Aorta (tissue), 5 donors: Measurements from ENCODE around the gene GMDS. TPM values are rescaled to one million over a fixed set of nuclear protein-coding genes. Genes with fewer than 3 reads are reported as not detected.

ENCODE experiments used
- ATAC-seq: fragments of 200-7000 bp; cut with Tn5 transposase; one replicate; pipeline ENCODE4 v1.9.1; 2022; ENCODE audit warnings: moderate library complexity; ENCODE audit not compliant: low FRiP score
- DNase-seq, 2 donors: peaks; one replicate each; pipeline ENCODE4 v3.0.0-alpha.2; 2020
- H3K27ac ChIP-seq, 2 donors: one replicate each; pipeline ENCODE4 v1.5.1; 2013; ENCODE audit warnings: low read length in 2 of 2, mild to moderate bottlenecking in 2 of 2, moderate library complexity in 2 of 2, control low read depth in 1 of 2, inconsistent platforms in 1 of 2, low read depth in 1 of 2
- H3K27me3 ChIP-seq, 2 donors: one replicate each; pipeline ENCODE4 v1.6.1; 2013; ENCODE audit warnings: control low read depth in 1 of 2, low read length in 1 of 2, mild to moderate bottlenecking in 1 of 2, moderate library complexity in 1 of 2; ENCODE audit not compliant: insufficient read depth in 2 of 2, control insufficient read depth in 1 of 2
- H3K36me3 ChIP-seq, 2 donors: one replicate each; pipeline ENCODE4 v1.6.1; 2013; ENCODE audit warnings: control low read depth in 1 of 2, low read length in 1 of 2, mild to moderate bottlenecking in 1 of 2; ENCODE audit not compliant: insufficient read depth in 2 of 2, control insufficient read depth in 1 of 2
- H3K4me1 ChIP-seq, 2 donors: one replicate each; pipeline ENCODE4 v1.6.1; 2013; ENCODE audit warnings: low read length in 2 of 2, control low read depth in 1 of 2, mild to moderate bottlenecking in 1 of 2, moderate library complexity in 1 of 2; ENCODE audit not compliant: insufficient read depth in 2 of 2, control insufficient read depth in 1 of 2
- H3K4me3 ChIP-seq, 2 donors: one replicate each; pipeline ENCODE4 v1.5.1; 2013; ENCODE audit warnings: low read length in 2 of 2, control low read depth in 1 of 2, mild to moderate bottlenecking in 1 of 2
- H3K9me3 ChIP-seq: one replicate; pipeline ENCODE4 v1.6.1; 2013; ENCODE audit warnings: mild to moderate bottlenecking, low read length; ENCODE audit not compliant: control insufficient read depth
- WGBS, 2 donors: extraction: QIAGEN DNeasy Blood & Tissue Kit; methylation state at CpG; one replicate each; pipeline ENCODE4 v1.1.7; 2013; 5-methylcytosine and 5-hydroxymethylcytosine counted together
- intact Hi-C, 2 donors: fragments of 100-400 bp; cut with DNase I; formaldehyde crosslinking; loops; one replicate each; pipeline versions ENCODE4 v1.14.2 to v1.15.0; 2022
- polyA plus RNA-seq, 2 donors: library from polyadenylated mRNA; stranded (reverse); fragments of 200-250 nt; gene quantifications; one replicate each; pipeline ENCODE4 v1.2.3, GENCODE V29; 2013
- total RNA-seq, 2 donors: library from RNA; stranded (reverse); fragmentation: NEBNext Ultra II Directional; extraction: Animal tissue kit (Norgen Biotek cat#: 25700); gene quantifications; one replicate each; pipeline ENCODE4 v1.2.1, GENCODE V29; 2021
- donor health status: healthy with polysubstance abuse.
- donor health status: Bipolar disorder and iron deficiency.
- donor health status: DM: no; HTN: no; CAD: no.
- donor health status: DM: no; HTN: no; CAD: no.
- donor health status: DM: yes; HTN: yes; CAD: no.

Gene GMDS
- total and polyA plus RNA-seq, 4 donors = 66.1 to 138 (median 84.9) TPM

- DNase-seq (peak in 1 of 2 donors; percentile 50), ATAC-seq (no peak)
- intact Hi-C loops = loop anchor here (2.0 to 5.0 kb wide), 3 partner anchors 254 to 482 kb away; no protein-coding TSS in a partner anchor
- Histone ChIP-seq H3K9me3 (no peaks in the 10 kb centered on the region), H3K4me1 (no peaks in the 10 kb centered on the region), H3K27me3 (no peaks in the 10 kb centered on the region), H3K4me3 (peak overlapping the region; percentile 61 to 100), H3K36me3 (peaks cover 4 to 5% of the 10 kb centered on the region in 2 donors), H3K27ac (peak overlapping the region; percentile 99)
- WGBS, 2 donors = 3 to 6% methylated on average over 31 of the region's 31 CpGs
These were observed 626.9 kb downstream of the GMDS start for GRCh38 chr6:1618311-1619097.

- Histone ChIP-seq H3K4me3 (peak overlapping the region; percentile 86 to 100), H3K27ac (peak overlapping the region; percentile 99), H3K9me3 (no peaks in the 10 kb centered on the region), H3K27me3 (no peaks in the 10 kb centered on the region), H3K4me1 (no peaks in the 10 kb centered on the region), H3K36me3 (peaks cover 4 to 5% of the 10 kb centered on the region in 2 donors)
- ATAC-seq (no peak), DNase-seq (peak in 1 of 2 donors; percentile 58)
- intact Hi-C loops = loop anchor here (2.0 to 5.0 kb wide), 4 partner anchors 255 to 483 kb away; no protein-coding TSS in a partner anchor
- 4 to 6% methylated on average over 21 of the region's 21 CpGs for WGBS, 2 donors
These were observed 627.7 kb downstream of the GMDS start for GRCh38 chr6:1617466-1618310.

GRCh38 chr6:1616701-1617463, 628.5 kb downstream of the GMDS start:
- H3K4me3 ChIP-seq = peak overlapping the region; percentile 86 to 100
- no peak for ATAC-seq
- no peak for DNase-seq
- no peaks in the 10 kb centered on the region for H3K27me3 ChIP-seq
- no peaks in the 10 kb centered on the region for H3K4me1 ChIP-seq
- H3K27ac ChIP-seq = peak overlapping the region; percentile 99
- 2 to 7% methylated on average over 11 of the region's 11 CpGs for WGBS, 2 donors
- H3K36me3 ChIP-seq = peaks cover 5% of the 10 kb centered on the region in 2 donors
- no peaks in the 10 kb centered on the region for H3K9me3 ChIP-seq
- intact Hi-C loops = loop anchor here in 1 of 2 donors (2.0 to 5.0 kb wide), 2 partner anchors 255 to 482 kb away; no protein-coding TSS in a partner anchor

- 4% methylated on average over 10 of the region's 10 CpGs for WGBS, 2 donors
- ATAC-seq (no peak), DNase-seq (no peak)
- intact Hi-C loops = loop anchor here in 1 of 2 donors (2.0 to 5.0 kb wide), 2 partner anchors 256 to 483 kb away; no protein-coding TSS in a partner anchor
- peak overlapping the region; percentile 99 for H3K27ac ChIP-seq
- H3K4me1 ChIP-seq = no peaks in the 10 kb centered on the region
- no peaks in the 10 kb centered on the region for H3K27me3 ChIP-seq
- H3K36me3 ChIP-seq = peaks cover 5 to 13% of the 10 kb centered on the region in 2 donors
- peak overlapping the region; percentile 86 to 100 for H3K4me3 ChIP-seq
- no peaks in the 10 kb centered on the region for H3K9me3 ChIP-seq
These were observed 629.5 kb downstream of the GMDS start for GRCh38 chr6:1615853-1616420.

- no peaks in the 10 kb centered on the region for H3K27me3 ChIP-seq
- H3K9me3 ChIP-seq = no peaks in the 10 kb centered on the region
- DNase-seq (peak in 1 of 2 donors; percentile 82), ATAC-seq (no peak)
- peaks cover 5 to 14% of the 10 kb centered on the region in 2 donors for H3K36me3 ChIP-seq
- peak overlapping the region; percentile 86 to 100 for H3K4me3 ChIP-seq
- H3K4me1 ChIP-seq = no peaks in the 10 kb centered on the region
- peak overlapping the region; percentile 47 to 80 for H3K27ac ChIP-seq
- intact Hi-C loops = loop anchor here in 1 of 2 donors (5.0 kb wide), 1 partner anchor 257 kb away; no protein-coding TSS in a partner anchor
- WGBS, 2 donors = 2 to 7% methylated on average over 50 of the region's 50 CpGs
These were observed 630.1 kb downstream of the GMDS start for GRCh38 chr6:1615151-1615852.

- no peaks in the 10 kb centered on the region for H3K9me3 ChIP-seq
- H3K27me3 ChIP-seq = no peaks in the 10 kb centered on the region
- intact Hi-C loops = loop anchor here in 1 of 2 donors (5.0 kb wide), 1 partner anchor 258 kb away; no protein-coding TSS in a partner anchor
- peaks cover 5 to 14% of the 10 kb centered on the region in 2 donors for H3K36me3 ChIP-seq
- H3K4me1 ChIP-seq = no peaks in the 10 kb centered on the region
- H3K27ac ChIP-seq = peak overlapping the region; percentile 47 to 80
- WGBS, 2 donors = 1% methylated on average over 82 to 85 of the region's 85 CpGs
- DNase-seq = peak; percentile 74 to 82
- ATAC-seq = no peak
- peak overlapping the region; percentile 86 to 100 for H3K4me3 ChIP-seq
These were observed 630.8 kb downstream of the GMDS start for GRCh38 chr6:1614448-1615150.
